A673 (cell line): ENCODE results near the gene CDC6. TPM values are rescaled to one million over a fixed set of nuclear protein-coding genes. Genes with fewer than 3 reads are reported as not detected.

Experiments used
- BruUV-seq: library from RNA; stranded (reverse); fragments of 400-500 nt; replicated peaks from 2 replicates; lab custom pipeline; 2021; lab: Mats Ljungman, UMichigan
- CTCF ChIA-PET: fragments of 300-600 bp; sonication (Branson Sonifier 250); formaldehyde crosslinking; loops from one replicate; lab custom pipeline; 2022; ENCODE audit warnings: antibody characterized with exemption; lab: Charles Lee
- POLR2A ChIA-PET: fragments of 300-600 bp; sonication (Branson Sonifier 250); formaldehyde crosslinking; loops from one replicate; lab custom pipeline; 2022; ENCODE audit warnings: antibody characterized with exemption; ENCODE audit not compliant: low non-redundant PET; lab: Charles Lee
- DNase-seq: peaks from one replicate; pipeline ENCODE4 v3.0.0-alpha.2; 2015; ENCODE audit warnings: low spot score
- H3K27ac ChIP-seq: fragments of 200-600 bp; sonication (generic); 2 replicates; pipeline ENCODE4 v1.5.1; 2016; ENCODE audit warnings: mixed run types, low read depth, mild to moderate bottlenecking, mixed read lengths, antibody characterized with exemption, low read length; ENCODE audit not compliant: poor library complexity, severe bottlenecking
- H3K27me3 ChIP-seq: fragments of 200-600 bp; sonication (generic); replicated peaks from 2 replicates; pipeline ENCODE4 v1.6.1; 2017; ENCODE audit warnings: mixed run types, low read depth, mild to moderate bottlenecking, mixed read lengths, antibody characterized with exemption, low read length; ENCODE audit not compliant: insufficient read depth, poor library complexity
- H3K36me3 ChIP-seq: fragments of 200-600 bp; sonication (generic); 2 replicates; pipeline ENCODE4 v1.6.1; 2016; ENCODE audit warnings: mixed run types, mild to moderate bottlenecking, mixed read lengths, antibody characterized with exemption, low read length; ENCODE audit not compliant: insufficient read depth, poor library complexity, severe bottlenecking
- H3K4me1 ChIP-seq: fragments of 200-600 bp; sonication (generic); 2 replicates; pipeline ENCODE4 v1.6.1; 2017; ENCODE audit warnings: mixed run types, mild to moderate bottlenecking, mixed read lengths, antibody characterized with exemption, low read length; ENCODE audit not compliant: insufficient read depth, poor library complexity, severe bottlenecking
- H3K4me3 ChIP-seq: fragments of 200-600 bp; sonication (generic); 2 replicates; pipeline ENCODE4 v1.5.1; 2016; ENCODE audit warnings: low read depth, mixed run types, mild to moderate bottlenecking, mixed read lengths, low read length; ENCODE audit not compliant: poor library complexity, severe bottlenecking
- H3K9me3 ChIP-seq: fragments of 200-600 bp; sonication (generic); 2 replicates; pipeline ENCODE4 v1.6.1; 2016; ENCODE audit warnings: mixed run types, low read depth, mild to moderate bottlenecking, mixed read lengths, antibody characterized with exemption, low read length; ENCODE audit not compliant: poor library complexity, severe bottlenecking
- CTCF ChIP-seq: fragments of 300-800, 200-600 bp; sonication (generic); conservative IDR thresholded peaks from 2 replicates; pipeline ENCODE4 v1.5.1; 2017; ENCODE audit warnings: low read depth, mild to moderate bottlenecking, antibody characterized with exemption, low read length, moderate library complexity, mixed read lengths
- EZH2 ChIP-seq: fragments of 200-600 bp; sonication (generic); IDR thresholded peaks from 2 replicates; pipeline ENCODE4 v1.6.1; 2017; ENCODE audit warnings: borderline replicate concordance, low read depth, mild to moderate bottlenecking, mixed read lengths, antibody characterized with exemption, low read length; ENCODE audit not compliant: poor library complexity, severe bottlenecking
- intact Hi-C: fragments of 100-400 bp; cut with micrococcal nuclease; formaldehyde crosslinking; loops from one replicate; pipeline ENCODE4 v1.10.0; 2022; ENCODE audit not compliant: unreplicated experiment
- total RNA-seq: library from RNA; stranded (reverse); gene quantifications from 2 replicates; pipeline ENCODE4 v1.2.3, GENCODE V29; 2021

Gene CDC6
- total RNA-seq, 1 experiment from 2014 or later, result 85.7 TPM

- H3K9me3 ChIP-seq, result no peaks in the 10 kb centered on the region
- ChIA-PET CTCF (interaction anchor here (1.2 kb wide), 1 partner anchor 23 kb away, joined by 3 read pairs; no protein-coding TSS in a partner anchor), POLR2A (no interaction called here)
- no peaks in the 10 kb centered on the region for H3K4me1 ChIP-seq
- no peak overlapping the region for H3K27ac ChIP-seq
- H3K36me3 ChIP-seq, result no peaks in the 10 kb centered on the region
- no peak for DNase-seq
- intact Hi-C loops, result no loop called here
- H3K27me3 ChIP-seq, result no peaks in the 10 kb centered on the region
- no peak for TF ChIP-seq CTCF
- TF ChIP-seq EZH2, result no peak
- H3K4me3 ChIP-seq, result no peak overlapping the region
- no TSS peak for BruUV-seq
Measured at GRCh38 chr17:40242774-40243173, 44.9 kb upstream of the CDC6 start.

- ChIA-PET POLR2A (no interaction called here), CTCF (no interaction called here)
- Histone ChIP-seq H3K9me3 (no peaks in the 10 kb centered on the region), H3K27me3 (no peaks in the 10 kb centered on the region), H3K4me3 (no peak overlapping the region), H3K4me1 (no peaks in the 10 kb centered on the region), H3K27ac (no peak overlapping the region), H3K36me3 (no peaks in the 10 kb centered on the region)
- DNase-seq, result no peak
- no TSS peak for BruUV-seq
- TF ChIP-seq EZH2, result no peak
- TF ChIP-seq CTCF, result no peak
- intact Hi-C loops, result no loop called here
Measured at GRCh38 chr17:40243761-40244160, 43.9 kb upstream of the CDC6 start.

GRCh38 chr17:40244255-40244654 lies 43.4 kb upstream of the CDC6 start:
- Histone ChIP-seq H3K4me1 (no peaks in the 10 kb centered on the region), H3K4me3 (no peak overlapping the region), H3K36me3 (no peaks in the 10 kb centered on the region), H3K9me3 (no peaks in the 10 kb centered on the region), H3K27me3 (no peaks in the 10 kb centered on the region), H3K27ac (no peak overlapping the region)
- no TSS peak for BruUV-seq
- TF ChIP-seq CTCF, result no peak
- TF ChIP-seq EZH2, result no peak
- CTCF ChIA-PET, result no interaction called here
- POLR2A ChIA-PET, result no interaction called here
- intact Hi-C loops, result no loop called here
- no peak for DNase-seq
